SK-N-SH (cell line): Measurements from ENCODE around the gene ANO2. TPM values are rescaled to one million over a fixed set of nuclear protein-coding genes. Genes with fewer than 3 reads are reported as not detected.

Experiments
- CTCF ChIA-PET: fragments of 300-600, 350-600 bp; formaldehyde crosslinking; extraction: SDS; loops from one replicate; lab custom pipeline; 2021; lab: Yijun Ruan, JAX
- POLR2A ChIA-PET: fragments of 350-600 bp; sonication (Branson Sonifier 250); formaldehyde crosslinking; extraction: SDS; loops from one replicate; lab custom pipeline; 2020; ENCODE audit warnings: antibody characterized with exemption, inconsistent platforms; lab: Yijun Ruan, JAX
- DNase-seq: peaks from one replicate; pipeline ENCODE4 v3.0.0; 2012
- H2AFZ ChIP-seq: fragments of 200-600 bp; sonication (generic); 2 replicates; pipeline ENCODE4 v1.8.1; 2016; ENCODE audit warnings: antibody characterized with exemption, mild to moderate bottlenecking, low read depth
- H3F3A ChIP-seq: fragments of 200-600 bp; sonication (generic); replicated peaks from 2 replicates; pipeline ENCODE3; 2016; ENCODE audit warnings: antibody characterized with exemption, mild to moderate bottlenecking; ENCODE audit not compliant: insufficient read depth
- H3K27ac ChIP-seq, 2 experiments: fragments of 200-500 bp in 1 of 2; fragments of 200-600 bp in 1 of 2; sonication (Bioruptor generic) in 1 of 2; sonication (generic), shearing (Covaris generic) in 1 of 2; 2 replicates each; pipeline versions ENCODE4 v1.5.1 to v1.6.1; 2014 to 2016; ENCODE audit warnings: low read depth in 2 of 2, inconsistent platforms in 1 of 2, low read length in 1 of 2, mild to moderate bottlenecking in 1 of 2, mixed read lengths in 1 of 2
- H3K27me3 ChIP-seq: fragments of 200-600 bp; sonication (generic), shearing (Covaris generic); 2 replicates; pipeline ENCODE4 v1.6.1; 2016; ENCODE audit warnings: mixed run types; ENCODE audit not compliant: insufficient read depth
- H3K36me3 ChIP-seq, 2 experiments: fragments of 200-500 bp in 1 of 2; fragments of 200-600 bp in 1 of 2; sonication (Bioruptor generic) in 1 of 2; sonication (generic) in 1 of 2; replicated peaks in 1 of 2; 2 replicates each; pipeline versions ENCODE3 to v1.5.1; 2014 to 2016; ENCODE audit warnings: low read length in 1 of 2, mild to moderate bottlenecking in 1 of 2; ENCODE audit not compliant: insufficient read depth in 2 of 2, control insufficient read depth in 1 of 2
- H3K4me1 ChIP-seq, 2 experiments: fragments of 200-500 bp in 1 of 2; fragments of 200-600 bp in 1 of 2; sonication (Bioruptor generic) in 1 of 2; sonication (generic), shearing (Covaris generic) in 1 of 2; 2 replicates each; pipeline versions ENCODE4 v1.5.1 to v1.6.1; 2014 to 2016; ENCODE audit warnings: low read depth in 1 of 2, low read length in 1 of 2, mixed run types in 1 of 2; ENCODE audit not compliant: insufficient read depth in 2 of 2, control insufficient read depth in 1 of 2
- H3K4me2 ChIP-seq: fragments of 200-600 bp; sonication (generic), shearing (Covaris generic); 2 replicates; pipeline ENCODE4 v1.6.1; 2017; ENCODE audit warnings: mixed run types
- H3K4me3 ChIP-seq, 2 experiments: fragments of 200-500 bp in 1 of 2; fragments of 200-600 bp in 1 of 2; sonication (Bioruptor generic) in 1 of 2; sonication (generic), shearing (Covaris generic) in 1 of 2; 2 replicates each; pipeline versions ENCODE4 v1.5.1 to v1.8.1; 2014 to 2016; ENCODE audit warnings: low read depth in 2 of 2, inconsistent platforms in 1 of 2, low read length in 1 of 2, mild to moderate bottlenecking in 1 of 2, mixed read lengths in 1 of 2, moderate library complexity in 1 of 2
- H3K79me2 ChIP-seq: fragments of 200-600 bp; sonication (generic); 2 replicates; pipeline ENCODE4 v1.8.1; 2017; ENCODE audit warnings: mild to moderate bottlenecking; ENCODE audit not compliant: insufficient read depth
- H3K9ac ChIP-seq: fragments of 200-600 bp; sonication (generic); 2 replicates; pipeline ENCODE4 v1.6.1; 2017; ENCODE audit warnings: mixed run types
- H3K9me2 ChIP-seq: fragments of 200-600 bp; sonication (generic); 2 replicates; pipeline ENCODE4 v1.6.1; 2017; ENCODE audit warnings: mixed run types
- H3K9me3 ChIP-seq: fragments of 200-600 bp; sonication (generic); 2 replicates; pipeline ENCODE4 v1.6.1; 2017; ENCODE audit warnings: mixed run types, mild to moderate bottlenecking, moderate library complexity
- H4K20me1 ChIP-seq: fragments of 200-600 bp; sonication (generic); 2 replicates; pipeline ENCODE4 v1.6.1; 2017; ENCODE audit warnings: mild to moderate bottlenecking, mixed run types; ENCODE audit not compliant: insufficient read depth
- CHD2 ChIP-seq: fragments of 150-350 bp; IDR thresholded peaks from 2 replicates; pipeline ENCODE4 v1.6.1; 2018; ENCODE audit warnings: low read length; ENCODE audit not compliant: partially characterized antibody
- EZH2phosphoT487 ChIP-seq: fragments of 200-600 bp; sonication (generic); IDR thresholded peaks from 2 replicates; pipeline ENCODE4 v1.6.1; 2017; ENCODE audit warnings: low read depth, mixed run types, mild to moderate bottlenecking, antibody characterized with exemption, moderate library complexity, borderline replicate concordance
- FOXJ3 ChIP-seq: sonication (generic); formaldehyde crosslinking; IDR thresholded peaks from 2 replicates; pipeline ENCODE4 v1.5.1; 2020; ENCODE audit warnings: mild to moderate bottlenecking, missing genetic modification reagents
- FOXM1 ChIP-seq: IDR thresholded peaks from 2 replicates; pipeline ENCODE4 v1.4.0; 2012; ENCODE audit warnings: low read depth, mild to moderate bottlenecking
- GABPA ChIP-seq: IDR thresholded peaks from 2 replicates; pipeline ENCODE4 v1.4.0; 2012; ENCODE audit warnings: low read depth, mild to moderate bottlenecking
- GATA2 ChIP-seq: sonication (generic); formaldehyde crosslinking; IDR thresholded peaks from 2 replicates; pipeline ENCODE4 v1.5.0; 2020; ENCODE audit warnings: mild to moderate bottlenecking, missing genetic modification reagents
- MEF2A ChIP-seq: IDR thresholded peaks from 2 replicates; pipeline ENCODE4 v1.4.0; 2012; ENCODE audit warnings: low read depth, borderline replicate concordance
- PBX3 ChIP-seq: IDR thresholded peaks from 2 replicates; pipeline ENCODE4; 2012
- RAD21 ChIP-seq: IDR thresholded peaks from 2 replicates; pipeline ENCODE4 v1.6.1; 2012; ENCODE audit warnings: mild to moderate bottlenecking, low read length
- RCOR1 ChIP-seq: fragments of 150-350 bp; IDR thresholded peaks from 2 replicates; pipeline ENCODE4 v1.6.1; 2017; ENCODE audit warnings: antibody characterized with exemption, low read length
- REST ChIP-seq: IDR thresholded peaks from 2 replicates; pipeline ENCODE4 v1.6.1; 2012; ENCODE audit warnings: mild to moderate bottlenecking, low read depth, low read length, moderate library complexity
- RFX5 ChIP-seq: IDR thresholded peaks from 2 replicates; pipeline ENCODE4 v1.6.1; 2012; ENCODE audit warnings: mild to moderate bottlenecking, improper control_type of control experiment, low read length
- TAF1 ChIP-seq: IDR thresholded peaks from 2 replicates; pipeline ENCODE4 v1.6.1; 2012; ENCODE audit warnings: low read depth, mild to moderate bottlenecking, low read length, moderate library complexity, borderline replicate concordance
- TCF12 ChIP-seq: IDR thresholded peaks from 2 replicates; pipeline ENCODE4 v1.4.0; 2012
- USF1 ChIP-seq: IDR thresholded peaks from 2 replicates; pipeline ENCODE4 v1.4.0; 2012; ENCODE audit warnings: low read depth, borderline replicate concordance
- ZBTB33 ChIP-seq: IDR thresholded peaks from 2 replicates; pipeline ENCODE4 v1.4.0; 2012; ENCODE audit warnings: low read depth, borderline replicate concordance
- WGBS: methylation state at CpG from one replicate; pipeline ENCODE4 v1.1.6; 2017; ENCODE audit warnings: low lambda C conversion rate; 5-methylcytosine and 5-hydroxymethylcytosine counted together
- polyA plus RNA-seq, 3 experiments: library from polyadenylated mRNA; depleted of rRNA; stranded (reverse); fragments of >200 nt; gene quantifications; 2 replicates each; pipeline ENCODE4 v1.2.3, GENCODE V29; 2012
- TF ChIP-seq, protein P1 (sequence below): IDR thresholded peaks from 2 replicates; pipeline ENCODE4 v1.4.0; 2012; ENCODE audit warnings: low read depth
- TF ChIP-seq, protein P2 (sequence below): fragments of 150-350 bp; IDR thresholded peaks from 2 replicates; pipeline ENCODE4 v1.6.1; 2016; ENCODE audit warnings: mild to moderate bottlenecking, low read depth, low read length

ANO2 gene
- polyA plus RNA-seq, 1 of the 3 experiments (the other 2 are of a cell fraction): not detected

GRCh38 chr12:5780536-5780935 lies 164.5 kb downstream of the ANO2 start:
- POLR2A ChIA-PET: no interaction called here
- no peak for DNase-seq
- TF ChIP-seq GABPA (no peak), REST (no peak), GATA2 (CRISPR knock-in tag) (no peak), EZH2phosphoT487 (no peak), RCOR1 (no peak), USF1 (no peak), TAF1 (no peak), ZBTB33 (no peak), TCF12 (no peak), RFX5 (no peak), PBX3 (no peak), RAD21 (no peak), CHD2 (no peak), FOXM1 (no peak), FOXJ3 (CRISPR knock-in tag) (no peak), MEF2A (no peak)
- TF ChIP-seq, protein P1, sequence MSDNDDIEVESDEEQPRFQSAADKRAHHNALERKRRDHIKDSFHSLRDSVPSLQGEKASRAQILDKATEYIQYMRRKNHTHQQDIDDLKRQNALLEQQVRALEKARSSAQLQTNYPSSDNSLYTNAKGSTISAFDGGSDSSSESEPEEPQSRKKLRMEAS: no peak
- TF ChIP-seq, protein P2, sequence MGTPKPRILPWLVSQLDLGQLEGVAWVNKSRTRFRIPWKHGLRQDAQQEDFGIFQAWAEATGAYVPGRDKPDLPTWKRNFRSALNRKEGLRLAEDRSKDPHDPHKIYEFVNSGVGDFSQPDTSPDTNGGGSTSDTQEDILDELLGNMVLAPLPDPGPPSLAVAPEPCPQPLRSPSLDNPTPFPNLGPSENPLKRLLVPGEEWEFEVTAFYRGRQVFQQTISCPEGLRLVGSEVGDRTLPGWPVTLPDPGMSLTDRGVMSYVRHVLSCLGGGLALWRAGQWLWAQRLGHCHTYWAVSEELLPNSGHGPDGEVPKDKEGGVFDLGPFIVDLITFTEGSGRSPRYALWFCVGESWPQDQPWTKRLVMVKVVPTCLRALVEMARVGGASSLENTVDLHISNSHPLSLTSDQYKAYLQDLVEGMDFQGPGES: no peak

More at GRCh38 chr12:5780536-5780935, 164.5 kb downstream of the ANO2 start:
- Histone ChIP-seq H3K4me1 (no peaks in the 10 kb centered on the region), H3K9me3 (no peaks in the 10 kb centered on the region), H3K9ac (no peak overlapping the region), H2AFZ (no peak overlapping the region), H4K20me1 (no peaks in the 10 kb centered on the region), H3K27ac (no peak overlapping the region), H3K9me2 (no peaks in the 10 kb centered on the region), H3K27me3 (no peaks in the 10 kb centered on the region; the same call in 1 of the 2 replicates), H3K4me2 (no peak overlapping the region), H3K79me2 (no peaks in the 10 kb centered on the region), H3F3A (no peaks in the 10 kb centered on the region), H3K4me3 (no peak overlapping the region), H3K36me3 (no peaks in the 10 kb centered on the region)
- 16% methylated on average over 8 of the region's 8 CpGs for WGBS
- CTCF ChIA-PET: no interaction called here
